ENCODE data around the gene MCCC1.

DNA sequence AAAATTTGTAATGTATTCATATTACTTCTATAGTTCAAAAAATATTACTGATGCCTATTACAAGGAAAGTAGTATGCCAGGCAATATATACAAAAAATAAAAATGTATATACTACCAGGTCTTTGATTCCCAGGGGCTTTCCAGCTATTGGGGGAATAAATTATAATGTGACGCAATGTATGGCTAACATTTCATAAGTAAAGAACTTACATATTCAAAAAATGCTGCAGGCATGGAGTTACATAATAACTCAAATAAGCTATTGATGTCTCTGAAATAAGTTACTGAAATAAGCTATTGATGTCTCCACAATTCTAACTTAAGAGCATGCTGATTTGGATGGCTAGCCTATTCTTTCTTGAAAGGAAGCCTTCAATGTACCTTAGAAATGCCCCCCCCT is 30.2 kb downstream of the MCCC1 start:
- TF ChIP-seq EZH2 (IDR thresholded peaks at IDR 0.05; ENCODE audit: borderline replicate concordance, low read length), result no peak
- TF ChIP-seq, protein P1, sequence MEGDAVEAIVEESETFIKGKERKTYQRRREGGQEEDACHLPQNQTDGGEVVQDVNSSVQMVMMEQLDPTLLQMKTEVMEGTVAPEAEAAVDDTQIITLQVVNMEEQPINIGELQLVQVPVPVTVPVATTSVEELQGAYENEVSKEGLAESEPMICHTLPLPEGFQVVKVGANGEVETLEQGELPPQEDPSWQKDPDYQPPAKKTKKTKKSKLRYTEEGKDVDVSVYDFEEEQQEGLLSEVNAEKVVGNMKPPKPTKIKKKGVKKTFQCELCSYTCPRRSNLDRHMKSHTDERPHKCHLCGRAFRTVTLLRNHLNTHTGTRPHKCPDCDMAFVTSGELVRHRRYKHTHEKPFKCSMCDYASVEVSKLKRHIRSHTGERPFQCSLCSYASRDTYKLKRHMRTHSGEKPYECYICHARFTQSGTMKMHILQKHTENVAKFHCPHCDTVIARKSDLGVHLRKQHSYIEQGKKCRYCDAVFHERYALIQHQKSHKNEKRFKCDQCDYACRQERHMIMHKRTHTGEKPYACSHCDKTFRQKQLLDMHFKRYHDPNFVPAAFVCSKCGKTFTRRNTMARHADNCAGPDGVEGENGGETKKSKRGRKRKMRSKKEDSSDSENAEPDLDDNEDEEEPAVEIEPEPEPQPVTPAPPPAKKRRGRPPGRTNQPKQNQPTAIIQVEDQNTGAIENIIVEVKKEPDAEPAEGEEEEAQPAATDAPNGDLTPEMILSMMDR (conservative IDR thresholded peaks at IDR 0.05 in 1 of 2, IDR thresholded peaks at IDR 0.05 in 1 of 2; ENCODE audit: extremely low read depth in 1 of 2, insufficient read depth in 1 of 2, low read depth in 1 of 2, low read length in 2 of 2), result no peak
